ENCODE data around the gene STAU1.
"Not testable (repeated sequence)": the region's sequence is repeated elsewhere in the genome, so short reads cannot be mapped to it uniquely, and the experiment has no call there.

STAU1 gene

DNA sequence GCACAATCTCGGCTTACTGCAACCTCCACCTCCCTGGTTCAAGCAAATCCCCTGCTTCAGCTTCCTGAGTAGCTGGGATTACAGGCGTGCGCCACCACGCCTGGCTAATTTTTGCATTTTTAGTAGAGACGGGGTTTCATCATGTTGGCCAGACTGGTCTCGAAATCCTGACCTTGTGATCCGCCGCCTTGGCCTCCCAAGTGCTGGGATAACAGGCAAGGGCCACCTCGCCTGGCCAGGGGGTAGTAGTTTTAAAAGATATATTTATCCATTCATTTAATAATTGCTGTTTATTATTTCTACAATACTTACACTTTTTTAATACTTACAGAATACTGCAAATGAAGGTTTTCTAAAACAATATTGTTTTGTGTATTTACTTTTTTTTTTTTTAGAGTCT lies 15.6 kb upstream of the STAU1 start:
- DNase-seq (ENCODE audit: low spot score) = no peak

DNA sequence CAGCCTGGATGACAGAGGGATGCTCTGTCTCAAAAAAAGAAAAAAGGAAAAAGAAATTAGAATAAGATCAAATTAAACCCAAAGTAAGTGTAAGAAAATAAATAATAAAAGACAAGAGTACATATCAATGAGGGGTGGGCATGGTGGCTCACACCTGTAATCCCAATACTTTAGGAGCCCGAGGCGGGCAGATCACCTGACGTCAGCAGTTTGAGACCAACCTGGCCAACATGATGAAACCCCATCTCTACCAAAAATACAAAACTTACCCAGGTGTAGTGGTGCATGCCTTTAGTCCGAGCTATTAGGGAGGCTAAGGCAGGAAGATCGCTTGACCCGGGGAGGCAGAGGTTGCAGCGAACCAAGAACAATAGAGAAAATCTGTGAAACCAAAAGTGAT lies 14.9 kb upstream of the STAU1 start:
- DNase-seq (ENCODE audit: low spot score) = no peak

DNA sequence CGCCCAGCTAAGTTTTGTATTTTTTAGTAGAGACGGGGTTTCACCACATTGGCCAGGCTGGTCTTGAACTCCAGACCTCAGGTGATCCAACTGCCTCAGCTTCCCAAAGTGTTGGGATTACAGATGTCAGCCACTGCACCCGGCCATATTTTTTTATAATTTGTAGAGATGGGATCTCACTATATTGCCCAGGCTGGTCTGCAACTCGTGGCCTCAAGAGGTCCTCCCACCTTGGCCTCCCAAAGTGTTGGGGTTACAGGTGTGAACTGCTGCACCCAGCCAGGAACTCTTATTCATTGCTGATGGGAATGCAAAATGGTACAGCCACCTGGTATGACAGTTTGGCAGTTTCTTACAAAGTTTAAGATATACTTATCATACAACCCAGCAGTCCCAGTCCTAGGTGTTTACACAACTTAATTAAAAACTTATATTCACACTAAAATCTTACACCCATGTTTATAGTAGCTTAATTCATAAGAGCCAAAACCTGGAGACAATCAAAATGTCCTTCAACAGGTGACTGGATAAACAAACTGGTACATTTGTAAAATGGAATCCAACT lies 11.7 kb upstream of the STAU1 start:
- no peak for DNase-seq (ENCODE audit: low spot score)

DNA sequence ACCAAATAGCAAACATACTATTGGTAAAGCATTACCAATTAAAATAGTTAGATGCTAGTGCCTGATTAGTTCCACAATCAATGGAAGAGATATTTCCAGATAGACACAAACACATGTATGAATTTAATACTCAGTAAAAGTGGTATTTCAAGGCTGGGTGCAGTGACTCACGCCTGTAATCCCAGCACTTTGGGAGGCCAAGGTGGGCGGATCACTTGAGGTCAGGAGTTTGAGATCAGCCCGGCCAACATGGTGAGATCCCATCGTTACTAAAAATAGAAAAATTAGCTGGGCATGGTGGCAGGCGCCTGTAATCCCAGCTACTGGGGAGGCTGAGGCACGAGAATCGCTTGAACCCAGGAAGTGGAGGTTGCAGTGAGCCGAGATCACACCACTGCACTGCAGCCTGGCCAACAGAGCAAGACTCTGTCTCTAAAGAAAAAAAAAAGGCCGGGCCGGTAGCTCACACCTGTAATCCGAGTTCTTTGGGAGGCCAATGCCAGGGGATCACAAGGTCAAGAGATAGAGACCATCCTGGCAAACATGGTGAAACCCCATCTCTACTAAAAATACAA lies 4.9 kb upstream of the STAU1 start:
- DNase-seq (ENCODE audit: low spot score) = not testable (repeated sequence)

DNA sequence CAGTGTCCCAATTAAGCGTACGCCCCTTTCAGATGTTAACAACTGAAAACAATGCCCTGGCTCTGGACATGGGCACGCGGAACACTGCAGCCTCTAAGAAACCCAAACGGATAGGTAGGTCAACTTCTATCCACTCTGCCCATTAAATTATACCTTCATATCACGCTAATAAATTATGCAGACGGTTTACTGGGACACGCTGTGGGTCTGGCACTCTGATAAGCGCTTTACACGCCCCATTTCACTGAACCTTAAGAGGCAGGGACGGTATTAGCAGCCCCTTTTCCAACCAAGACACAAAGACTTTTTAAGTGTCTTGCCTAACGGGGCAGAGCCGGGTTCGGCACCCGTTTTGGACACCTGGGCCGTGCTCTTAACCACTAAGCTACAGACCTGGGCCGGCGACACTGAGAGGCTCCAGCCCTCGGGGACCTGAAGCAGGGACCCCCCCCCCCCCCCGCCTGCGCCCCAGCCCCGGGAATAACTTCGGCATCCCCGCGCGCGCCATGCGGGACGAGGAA lies 744 bp downstream of the STAU1 start:
- DNase-seq (ENCODE audit: low spot score) = no peak

DNA sequence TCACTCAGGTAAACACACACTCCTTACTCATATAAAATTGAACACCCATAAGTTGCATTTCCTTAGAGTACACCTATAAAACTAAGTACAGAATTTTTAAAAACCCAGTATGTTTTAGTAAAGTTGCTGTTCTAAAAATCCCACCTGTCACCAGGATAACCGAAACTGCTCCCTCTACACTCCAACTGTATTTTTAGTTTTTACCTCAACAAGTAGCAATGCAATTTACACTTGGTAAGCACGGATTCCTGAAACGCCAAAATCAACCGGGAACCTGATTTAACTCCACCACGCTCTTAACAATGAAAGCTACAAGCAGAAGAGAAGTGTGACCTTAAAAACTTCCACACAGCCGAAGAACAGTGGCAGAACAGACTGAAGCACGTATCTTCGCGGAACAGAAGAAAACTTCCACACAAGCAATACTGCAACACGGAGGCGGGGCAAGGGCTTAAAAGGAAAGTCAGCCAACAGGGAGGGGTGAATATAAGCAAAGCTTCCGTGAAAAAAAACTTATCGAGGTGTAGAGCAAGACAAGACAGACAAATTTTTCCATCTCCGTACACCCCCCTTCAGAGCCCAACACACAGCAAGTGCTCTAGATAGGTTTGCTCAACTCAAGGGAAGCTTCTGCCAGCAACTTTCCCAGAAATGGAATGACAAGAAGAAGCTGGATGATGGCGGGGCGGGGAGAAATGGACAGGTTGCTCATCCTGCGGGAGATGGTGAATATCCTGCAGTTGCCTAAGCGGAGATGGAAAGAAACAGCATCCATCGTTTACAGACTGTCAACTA lies 1.4 kb downstream of the STAU1 start:
- DNase-seq (ENCODE audit: low spot score) = peak; percentile 48

DNA sequence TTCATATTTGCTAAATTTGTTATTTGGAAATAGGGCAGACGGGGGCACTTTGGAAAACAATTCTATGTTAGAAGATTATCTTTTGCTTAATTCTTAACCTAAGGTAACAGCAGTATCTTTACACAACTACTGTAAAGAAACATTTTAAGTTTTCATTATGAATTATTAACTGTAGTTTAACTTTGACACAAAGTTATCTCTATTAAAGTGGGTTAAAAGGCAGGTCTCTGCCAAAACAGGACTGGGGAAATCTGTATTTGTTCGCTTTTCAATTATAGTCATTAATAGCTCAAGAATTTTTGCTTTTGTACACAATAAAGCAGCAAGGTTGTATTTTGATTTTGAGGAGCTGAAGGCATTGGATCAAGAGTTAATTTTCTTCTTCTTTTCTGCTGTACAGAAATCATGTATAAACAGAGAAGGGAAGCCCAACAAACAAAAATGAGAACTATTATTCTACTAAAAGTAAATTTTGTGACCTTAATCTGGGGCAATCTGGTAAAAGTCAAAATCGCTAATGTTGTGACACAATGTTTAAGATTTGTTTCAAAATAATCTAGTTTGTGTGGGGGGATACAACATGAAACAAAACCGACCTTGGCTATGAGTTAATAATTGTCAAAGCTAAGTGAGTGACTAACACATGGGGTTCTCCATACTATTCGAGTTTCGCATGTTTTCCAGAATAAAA lies 2.9 kb downstream of the STAU1 start:
- no peak for DNase-seq (ENCODE audit: low spot score)

DNA sequence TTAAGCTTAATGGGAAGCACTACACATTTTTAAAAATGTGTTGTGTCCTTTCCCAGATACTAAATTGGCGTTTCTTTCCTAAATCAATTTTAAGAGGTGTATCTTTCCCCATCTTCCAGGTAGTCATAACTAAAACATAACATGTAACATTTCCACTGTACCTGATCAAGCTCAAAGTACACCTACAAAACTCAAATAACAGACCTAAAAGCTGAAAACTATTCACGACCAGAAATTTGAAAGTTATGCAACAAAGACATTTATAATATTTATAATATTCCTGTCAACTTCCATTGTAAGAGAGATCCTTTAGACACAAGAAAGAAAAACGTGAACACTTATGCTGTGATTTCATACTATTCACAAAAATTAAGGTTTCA lies 3.5 kb downstream of the STAU1 start:
- no peak for DNase-seq (ENCODE audit: low spot score)

DNA sequence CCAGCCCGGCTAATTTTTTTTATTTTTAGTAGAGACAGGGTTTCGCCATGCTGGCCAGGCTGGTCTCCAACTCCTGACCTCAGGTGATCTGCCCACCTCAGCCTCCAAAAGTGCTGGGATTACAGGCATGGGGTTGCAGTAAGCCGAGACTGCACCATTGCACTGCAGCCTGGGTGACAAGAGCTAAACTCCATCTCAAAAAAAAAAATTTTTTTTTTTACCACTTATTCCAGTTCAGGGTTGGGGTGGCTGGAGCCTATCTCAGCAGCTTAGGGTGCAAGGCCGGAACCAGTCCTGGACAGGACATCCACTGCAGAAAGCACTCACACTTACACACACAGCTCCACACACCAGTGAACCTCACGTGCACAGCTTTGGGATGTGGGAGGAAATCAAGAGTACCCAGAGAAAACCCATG lies 4.0 kb downstream of the STAU1 start:
- not testable (repeated sequence) for DNase-seq (ENCODE audit: low spot score)

DNA sequence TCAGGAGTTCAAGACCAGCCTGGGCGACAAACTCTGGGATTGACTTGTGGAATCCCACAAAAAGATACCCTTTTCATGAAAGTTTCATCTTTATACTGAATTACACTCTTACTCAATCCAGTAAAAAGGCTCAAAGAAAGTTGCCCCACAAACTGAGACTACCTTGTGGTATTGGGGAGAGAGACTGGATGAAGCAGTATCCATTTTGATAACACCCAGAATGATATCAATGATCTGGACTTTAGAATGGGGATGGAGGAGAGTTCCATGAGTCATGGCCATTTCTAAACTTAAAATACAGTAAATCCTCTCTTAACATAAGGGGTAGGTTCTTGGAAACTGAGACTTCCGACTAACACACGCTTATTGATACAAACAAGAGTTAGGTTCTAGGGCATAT lies 4.7 kb downstream of the STAU1 start:
- DNase-seq (ENCODE audit: low spot score) = no peak

DNA sequence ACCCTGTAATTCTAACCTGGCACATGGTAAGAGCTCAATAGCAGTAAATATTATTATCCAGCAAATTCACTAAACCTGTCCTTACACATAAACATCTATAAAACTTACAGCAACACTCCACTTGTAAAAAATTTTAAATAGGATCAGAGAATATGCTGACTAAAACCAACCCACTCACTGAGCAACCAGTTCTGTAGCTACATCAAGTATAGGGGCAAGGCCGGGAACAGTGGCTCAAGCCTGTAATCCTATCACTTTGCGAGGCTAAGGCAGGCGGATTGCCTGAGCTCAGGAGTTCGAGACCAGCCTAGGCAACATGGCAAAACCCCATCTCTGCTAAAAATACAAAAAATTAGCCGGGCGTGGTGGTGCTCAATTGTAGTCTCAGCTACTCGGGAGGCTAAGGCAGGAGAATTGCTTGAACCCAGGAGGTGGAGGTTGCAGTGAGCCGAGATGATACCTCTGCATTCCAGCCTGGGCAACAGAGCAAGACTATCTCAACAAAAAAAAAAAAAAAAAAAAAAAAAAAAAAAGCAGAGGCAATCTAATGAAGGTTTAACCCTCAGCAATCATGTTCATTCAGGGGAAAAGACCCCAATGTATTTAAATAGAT lies 6.8 kb downstream of the STAU1 start:
- no peak for DNase-seq (ENCODE audit: low spot score)

DNA sequence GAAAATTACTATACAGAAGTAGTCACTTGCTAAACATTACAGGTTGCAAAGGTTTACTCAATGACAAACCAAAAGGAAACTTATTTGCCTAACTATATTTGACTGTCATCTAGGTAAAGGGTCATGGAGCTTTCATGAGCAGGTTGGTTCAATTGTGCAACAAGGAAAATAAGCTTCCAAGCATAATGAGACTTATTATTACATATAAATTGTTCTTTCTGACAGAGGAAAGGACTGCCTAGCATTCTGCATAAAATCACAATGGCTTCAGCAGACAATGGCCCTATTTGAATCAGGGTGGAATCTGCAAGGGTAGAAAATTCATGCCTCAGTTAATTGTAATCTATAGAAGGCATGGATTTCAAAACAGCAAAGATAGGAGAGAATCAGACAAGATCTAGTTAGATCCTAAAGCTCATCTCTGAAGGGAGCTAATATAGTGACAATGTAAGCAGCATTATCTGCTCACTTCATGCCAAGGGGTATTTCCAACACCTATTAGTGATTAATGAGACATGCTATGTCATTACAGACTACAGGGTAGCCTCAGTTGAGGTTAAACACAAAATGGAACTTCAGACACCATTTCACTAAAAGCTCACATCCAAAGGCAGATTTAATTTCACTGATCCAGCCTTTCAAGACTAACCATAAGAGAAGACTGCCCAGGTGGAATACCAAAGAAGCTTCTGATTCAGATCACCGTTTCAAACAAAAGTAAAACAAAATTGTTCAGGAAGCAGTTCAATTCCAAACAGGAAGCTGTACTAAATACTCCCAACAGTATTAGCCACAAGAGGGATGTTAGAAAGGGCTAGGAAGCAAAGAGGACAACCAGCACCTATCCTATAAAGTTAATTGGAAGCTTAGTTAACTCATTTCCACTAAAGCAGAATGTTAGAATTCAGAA lies 8.5 kb downstream of the STAU1 start:
- DNase-seq (ENCODE audit: low spot score) = no peak

DNA sequence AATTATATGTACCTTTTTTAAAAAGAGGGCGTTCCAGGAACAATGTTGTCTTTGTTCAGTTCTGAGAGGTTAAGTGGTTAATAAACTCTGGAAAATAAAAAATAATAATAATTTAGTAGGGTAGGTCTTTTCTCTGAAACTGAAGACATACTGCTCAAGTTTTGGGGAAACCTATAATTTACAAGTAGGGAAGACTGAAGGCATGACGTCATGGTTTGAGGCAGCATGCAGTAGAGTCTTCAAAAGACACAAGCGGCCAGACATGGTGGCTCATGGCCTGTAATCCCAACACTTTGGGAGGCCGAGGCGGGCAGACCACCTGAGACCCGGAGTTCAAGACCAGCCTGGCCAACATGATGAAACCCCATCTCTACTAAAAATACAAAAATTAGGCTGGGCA lies 14.0 kb downstream of the STAU1 start:
- no peak for DNase-seq (ENCODE audit: low spot score)

DNA sequence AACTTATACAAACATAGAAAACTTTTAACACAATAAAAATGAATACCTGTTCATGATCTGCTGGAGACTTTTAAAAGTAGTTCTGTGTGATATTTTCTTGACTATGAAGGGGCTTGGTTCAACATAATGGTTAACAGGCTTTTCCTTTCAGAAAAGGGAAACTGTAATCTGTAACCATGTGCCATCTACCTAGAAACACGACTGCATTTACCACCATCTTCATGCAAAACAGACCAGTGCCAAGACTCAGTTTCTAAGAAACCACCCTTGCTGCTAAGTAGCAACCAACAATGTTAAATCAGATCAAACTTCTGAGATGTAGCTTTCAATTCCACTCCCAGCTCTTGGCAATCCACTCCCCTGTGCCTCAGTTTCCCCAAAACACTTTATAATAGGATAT lies 15.7 kb downstream of the STAU1 start:
- no peak for DNase-seq (ENCODE audit: low spot score)

DNA sequence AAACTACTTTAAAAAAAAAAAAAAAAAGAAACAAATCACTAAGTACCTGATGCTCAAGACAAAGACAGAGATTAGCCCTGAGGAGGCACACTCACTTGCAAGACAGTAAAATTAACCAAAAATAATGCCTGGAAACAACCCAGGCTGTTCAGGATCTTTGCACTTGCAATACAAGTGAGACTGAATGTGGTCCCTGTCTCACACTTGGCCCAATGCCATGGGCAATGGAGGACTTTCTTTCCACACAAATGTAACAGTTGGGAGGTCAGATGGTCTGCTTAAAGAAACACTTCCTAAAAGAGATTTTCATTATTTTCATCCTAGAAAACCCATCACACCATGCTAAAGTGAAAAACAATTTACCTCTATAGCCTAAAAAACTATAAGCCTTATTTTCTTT lies 16.2 kb downstream of the STAU1 start:
- DNase-seq (ENCODE audit: low spot score) = no peak

DNA sequence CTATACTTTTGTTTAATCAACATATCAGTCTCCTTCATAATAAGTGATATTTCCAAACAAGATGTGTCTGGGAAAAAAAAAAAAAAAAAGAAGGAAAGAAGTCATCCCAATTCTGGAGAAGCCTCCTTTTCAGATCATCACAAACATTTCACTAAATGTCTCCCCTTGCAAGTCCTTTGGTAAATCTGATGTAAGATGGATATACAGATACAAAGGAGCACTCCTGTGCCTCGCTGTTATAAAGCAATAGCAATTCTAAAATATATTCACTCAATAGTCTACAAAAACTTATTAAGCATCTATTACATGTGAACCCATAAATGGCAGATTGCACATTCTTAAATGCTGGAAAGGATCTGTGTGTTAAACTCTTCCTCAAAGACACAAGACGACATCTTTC lies 17.4 kb downstream of the STAU1 start:
- no peak for DNase-seq (ENCODE audit: low spot score)

DNA sequence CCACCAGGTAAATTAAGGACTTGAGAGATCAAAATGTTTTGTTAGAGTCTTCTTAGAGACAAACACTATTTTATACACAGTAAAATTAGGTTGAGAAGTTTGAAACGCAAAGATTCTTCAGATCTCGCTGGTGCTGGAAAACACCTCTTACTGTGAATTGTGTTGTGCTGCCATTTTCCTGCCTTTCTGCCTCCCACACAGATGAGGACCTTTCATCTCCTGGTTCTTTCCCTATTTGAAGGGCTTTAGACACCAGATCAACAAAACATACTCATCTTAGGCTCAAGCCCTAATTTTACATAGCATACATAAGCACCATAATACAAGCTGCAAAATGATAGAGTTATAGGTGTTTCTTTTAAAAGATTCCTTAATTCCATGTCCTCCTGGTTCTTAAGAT lies 18.6 kb downstream of the STAU1 start:
- no peak for DNase-seq (ENCODE audit: low spot score)

DNA sequence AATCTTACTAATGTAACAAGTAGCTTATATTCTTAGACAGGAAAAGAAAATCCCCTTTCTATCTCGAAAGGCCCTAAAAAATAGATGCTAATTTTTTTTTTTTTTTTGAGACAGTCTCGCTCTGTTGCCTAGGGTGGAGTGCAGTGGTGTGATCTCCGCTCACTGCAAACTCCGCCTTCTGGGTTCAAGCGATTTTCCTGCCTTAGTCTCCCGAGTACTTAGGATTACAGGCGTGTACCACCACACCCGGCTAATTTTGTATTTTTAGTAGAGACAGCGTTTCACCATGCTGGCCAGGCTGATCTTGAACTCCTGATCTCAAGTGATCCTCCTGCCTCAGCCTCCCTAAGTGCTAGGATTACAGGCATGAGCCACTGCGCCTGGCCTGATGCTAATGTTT lies 19.3 kb downstream of the STAU1 start:
- DNase-seq (ENCODE audit: low spot score) = not testable (repeated sequence)

DNA sequence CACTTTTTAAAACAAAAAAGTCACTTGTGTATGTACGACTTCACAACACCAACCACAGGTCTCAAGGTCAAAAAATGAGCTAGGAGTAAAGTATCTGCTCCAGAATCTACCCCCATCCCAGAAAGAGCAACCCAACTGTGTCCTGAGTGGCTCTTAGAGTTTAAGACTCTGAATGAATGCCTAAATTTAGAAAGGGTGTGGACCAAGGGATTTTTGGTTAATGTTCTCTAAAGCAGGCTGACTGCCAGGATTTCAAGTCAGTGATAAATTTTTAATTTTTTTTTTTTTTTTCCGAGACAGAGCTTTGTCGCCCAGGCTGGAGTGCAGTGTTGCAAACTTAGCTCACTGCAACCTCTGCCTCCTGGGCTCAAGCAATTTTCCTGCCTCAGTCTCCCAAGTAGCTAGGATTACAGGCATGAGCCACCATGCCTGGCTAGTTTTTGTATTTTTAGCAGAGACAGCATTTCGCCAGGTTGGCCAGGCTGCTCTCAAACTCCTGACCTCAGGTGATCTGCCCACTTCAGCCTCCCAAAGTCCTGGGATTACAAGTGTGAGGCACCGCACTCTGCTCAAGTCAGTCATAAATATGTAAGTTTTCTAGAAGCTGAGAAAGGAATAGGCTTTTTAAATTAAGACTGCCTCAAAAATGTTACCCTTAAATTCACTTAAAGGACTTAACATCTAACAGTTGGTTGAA lies 20.2 kb downstream of the STAU1 start:
- no peak for DNase-seq (ENCODE audit: low spot score)

DNA sequence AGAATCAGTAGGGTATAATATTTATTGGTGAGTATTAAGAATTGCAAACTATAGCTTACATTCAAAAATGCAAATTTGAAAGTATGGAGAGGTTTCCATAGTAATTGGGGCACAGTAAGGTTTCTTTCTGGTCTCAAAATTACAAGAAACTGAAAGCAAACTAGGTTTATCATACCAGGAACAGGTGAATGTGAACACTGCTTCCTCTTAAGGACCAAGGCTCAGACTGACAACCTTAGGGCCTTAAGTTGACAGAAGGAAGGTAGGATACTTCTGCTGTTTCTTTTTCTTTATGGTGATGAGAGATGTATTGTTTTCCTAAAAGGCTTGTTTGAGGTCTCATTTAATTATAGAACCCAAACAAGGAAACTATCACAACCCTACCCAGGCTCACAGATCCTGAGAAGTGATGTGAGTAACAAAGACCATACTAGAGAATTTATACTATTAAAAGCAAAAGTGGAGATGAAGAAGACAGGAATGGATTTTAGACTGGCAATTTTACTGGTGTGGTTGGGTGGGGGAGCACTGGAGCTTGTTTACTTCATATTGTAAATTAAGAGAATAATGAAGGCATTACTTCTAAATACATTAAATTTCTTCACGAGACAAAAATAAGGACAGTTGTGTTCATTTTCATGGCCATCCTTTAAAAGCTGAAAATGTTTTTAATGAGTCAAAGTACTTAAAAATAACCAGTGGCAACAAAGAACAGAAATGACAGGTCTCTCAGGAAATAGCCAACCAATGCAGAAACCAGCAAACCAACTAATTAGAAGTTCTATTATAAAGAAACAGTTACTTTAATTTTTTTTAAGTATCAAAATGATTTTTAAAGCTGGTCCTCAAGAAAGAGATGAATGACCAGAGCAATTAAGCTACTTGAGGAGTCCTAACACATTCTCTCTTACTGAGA lies 21.3 kb downstream of the STAU1 start:
- DNase-seq (ENCODE audit: low spot score) = no peak

Measured in ecto neural progenitor cell (in vitro differentiated cells).